NB4 (cell line): ENCODE data around the gene ALOX5.
"Not testable (repeated sequence)": the region's sequence is repeated elsewhere in the genome, so short reads cannot be mapped to it uniquely, and the experiment has no call there.

Experiments
- DNase-seq: peaks from one replicate; pipeline ENCODE4 v3.0.0; 2010; ENCODE audit warnings: low read depth
- H3K4me3 ChIP-seq: one replicate; pipeline ENCODE4 v1.5.1; 2011; ENCODE audit warnings: mild to moderate bottlenecking, low read depth, low read length, moderate library complexity
- MAX ChIP-seq: IDR thresholded peaks from 2 replicates; pipeline ENCODE4 v1.6.1; 2011; ENCODE audit warnings: low read depth, low read length
- MYC ChIP-seq: IDR thresholded peaks from 2 replicates; pipeline ENCODE4 v1.6.1; 2011; ENCODE audit warnings: low read depth, low read length
- POLR2A ChIP-seq: IDR thresholded peaks from 2 replicates; pipeline ENCODE4 v1.6.1; 2011; ENCODE audit warnings: mild to moderate bottlenecking; ENCODE audit not compliant: insufficient read length; ENCODE audit errors: extremely low read depth
- TF ChIP-seq, protein P1 (sequence below): IDR thresholded peaks from one replicate; pipeline ENCODE4 v1.5.1; 2012; ENCODE audit warnings: low read depth, low read length

ALOX5 gene

GRCh38 chr10:45476559-45476958 is 102.5 kb downstream of the ALOX5 start:
- TF ChIP-seq, protein P1, sequence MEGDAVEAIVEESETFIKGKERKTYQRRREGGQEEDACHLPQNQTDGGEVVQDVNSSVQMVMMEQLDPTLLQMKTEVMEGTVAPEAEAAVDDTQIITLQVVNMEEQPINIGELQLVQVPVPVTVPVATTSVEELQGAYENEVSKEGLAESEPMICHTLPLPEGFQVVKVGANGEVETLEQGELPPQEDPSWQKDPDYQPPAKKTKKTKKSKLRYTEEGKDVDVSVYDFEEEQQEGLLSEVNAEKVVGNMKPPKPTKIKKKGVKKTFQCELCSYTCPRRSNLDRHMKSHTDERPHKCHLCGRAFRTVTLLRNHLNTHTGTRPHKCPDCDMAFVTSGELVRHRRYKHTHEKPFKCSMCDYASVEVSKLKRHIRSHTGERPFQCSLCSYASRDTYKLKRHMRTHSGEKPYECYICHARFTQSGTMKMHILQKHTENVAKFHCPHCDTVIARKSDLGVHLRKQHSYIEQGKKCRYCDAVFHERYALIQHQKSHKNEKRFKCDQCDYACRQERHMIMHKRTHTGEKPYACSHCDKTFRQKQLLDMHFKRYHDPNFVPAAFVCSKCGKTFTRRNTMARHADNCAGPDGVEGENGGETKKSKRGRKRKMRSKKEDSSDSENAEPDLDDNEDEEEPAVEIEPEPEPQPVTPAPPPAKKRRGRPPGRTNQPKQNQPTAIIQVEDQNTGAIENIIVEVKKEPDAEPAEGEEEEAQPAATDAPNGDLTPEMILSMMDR = no peak
- TF ChIP-seq POLR2A = no peak
- TF ChIP-seq MYC = no peak
- no peak for TF ChIP-seq MAX
- no peak overlapping the region for H3K4me3 ChIP-seq

GRCh38 chr10:45480294-45480693 is 106.3 kb downstream of the ALOX5 start:
- H3K4me3 ChIP-seq = no peak overlapping the region
- no peak for DNase-seq
- TF ChIP-seq POLR2A (no peak), MAX (no peak), MYC (no peak)
- TF ChIP-seq, protein P1 = no peak

More at GRCh38 chr10:45476559-45476958, 102.5 kb downstream of the ALOX5 start:
- DNase-seq = no peak

GRCh38 chr10:45481100-45481499 is 107.1 kb downstream of the ALOX5 start:
- not testable (repeated sequence) for H3K4me3 ChIP-seq, DNase-seq

GRCh38 chr10:45483002-45483401 is 109.0 kb downstream of the ALOX5 start:
- DNase-seq = no peak
- TF ChIP-seq MAX = no peak
- TF ChIP-seq MYC = no peak
- TF ChIP-seq, protein P1 = no peak
- no peak for TF ChIP-seq POLR2A
- H3K4me3 ChIP-seq = no peak overlapping the region

DNA sequence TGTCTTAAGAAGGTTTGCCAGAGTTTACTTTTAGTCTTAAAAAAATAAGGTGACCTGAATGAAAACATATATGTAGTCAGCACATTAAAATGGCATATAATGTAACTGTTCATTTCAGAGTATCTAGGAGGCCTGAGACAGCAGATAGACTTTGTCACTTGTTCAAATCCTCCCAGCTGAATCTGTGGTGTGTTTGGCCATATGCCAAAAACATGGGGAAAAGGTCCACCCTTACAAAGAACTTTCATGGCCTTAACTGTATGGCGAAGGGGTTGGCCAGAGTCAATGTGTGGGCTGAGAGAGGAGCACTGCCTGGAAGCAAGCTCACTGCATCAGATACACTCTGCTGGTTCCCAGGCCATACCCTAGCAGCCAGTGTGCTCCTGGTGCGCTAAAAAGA is 113.7 kb downstream of the ALOX5 start:
- TF ChIP-seq MAX (no peak), POLR2A (no peak), MYC (no peak)
- TF ChIP-seq, protein P1 = no peak
- DNase-seq = no peak
- H3K4me3 ChIP-seq = no peak overlapping the region

DNA sequence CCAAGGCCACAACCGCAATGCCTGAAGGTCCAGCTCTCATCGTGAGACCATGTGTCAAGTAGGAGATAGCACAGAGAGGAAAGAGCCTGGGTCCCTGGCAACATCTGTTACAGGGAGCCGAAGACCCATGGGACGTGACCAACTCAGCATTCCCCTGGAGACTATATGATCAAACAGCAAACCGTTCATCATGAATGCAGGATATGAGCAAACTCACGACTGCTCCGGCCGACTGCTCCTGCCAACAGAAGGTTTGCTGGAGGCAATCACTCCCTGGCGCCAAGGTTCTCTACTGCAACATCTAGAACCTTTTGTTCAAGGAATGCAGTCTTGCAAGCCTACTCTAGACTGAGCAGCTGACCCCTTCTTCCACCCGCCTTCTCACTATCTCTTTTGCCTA is 114.3 kb downstream of the ALOX5 start:
- no peak for DNase-seq
- H3K4me3 ChIP-seq = no peak overlapping the region
- TF ChIP-seq, protein P1 = no peak
- TF ChIP-seq POLR2A = no peak
- TF ChIP-seq MAX = no peak
- TF ChIP-seq MYC = no peak
